ENCODE data around the gene L1CAM. TPM values are rescaled to one million over a fixed set of nuclear protein-coding genes. Genes with fewer than 3 reads are reported as not detected.

The L1CAM gene
- total RNA-seq, 2 donors from 2014 or later, result 6.3 to 7.0 TPM

GRCh38 chrX:153913701-153914100, 27.7 kb upstream of the L1CAM start:
- Histone ChIP-seq H3K27ac (no peak overlapping the region), H3K36me3 (no peaks in the 10 kb centered on the region), H3K9me3 (no peaks in the 10 kb centered on the region), H3K4me1 (no peaks in the 10 kb centered on the region), H3K27me3 (peaks cover 0 to 3% of the 10 kb centered on the region in 2 donors), H3K4me3 (no peak overlapping the region)
- TF ChIP-seq CTCF (IDR thresholded peaks at IDR 0.05), result no peak
- DNase-seq (ENCODE audit: low spot score), result no peak

GRCh38 chrX:153913211-153913610, 27.2 kb upstream of the L1CAM start:
- H3K4me3 ChIP-seq, result no peak overlapping the region
- H3K9me3 ChIP-seq, result no peaks in the 10 kb centered on the region
- DNase-seq (ENCODE audit: low spot score), result no peak
- no peak for TF ChIP-seq CTCF (IDR thresholded peaks at IDR 0.05)
- peaks cover 0 to 3% of the 10 kb centered on the region in 2 donors for H3K27me3 ChIP-seq
- no peaks in the 10 kb centered on the region for H3K36me3 ChIP-seq
- H3K4me1 ChIP-seq, result no peaks in the 10 kb centered on the region
- H3K27ac ChIP-seq, result no peak overlapping the region

- no peak for DNase-seq (ENCODE audit: low spot score)
- Histone ChIP-seq H3K27me3 (peaks cover 0 to 3% of the 10 kb centered on the region in 2 donors), H3K9me3 (no peaks in the 10 kb centered on the region), H3K4me3 (no peak overlapping the region), H3K4me1 (no peaks in the 10 kb centered on the region), H3K36me3 (no peaks in the 10 kb centered on the region), H3K27ac (no peak overlapping the region)
- TF ChIP-seq CTCF (IDR thresholded peaks at IDR 0.05), result no peak
Observed at GRCh38 chrX:153911798-153912197, 25.8 kb upstream of the L1CAM start.

GRCh38 chrX:153910446-153910845, 24.5 kb upstream of the L1CAM start:
- H3K9me3 ChIP-seq, result no peaks in the 10 kb centered on the region
- no peak for DNase-seq (ENCODE audit: low spot score)
- H3K27ac ChIP-seq, result no peak overlapping the region
- H3K27me3 ChIP-seq, result peaks cover 0 to 3% of the 10 kb centered on the region in 2 donors
- H3K4me1 ChIP-seq, result no peaks in the 10 kb centered on the region
- no peak overlapping the region for H3K4me3 ChIP-seq
- H3K36me3 ChIP-seq, result no peaks in the 10 kb centered on the region
- no peak for TF ChIP-seq CTCF (IDR thresholded peaks at IDR 0.05)

GRCh38 chrX:153909980-153910360, 24.0 kb upstream of the L1CAM start:
- H3K27ac ChIP-seq, result no peak overlapping the region
- no peaks in the 10 kb centered on the region for H3K9me3 ChIP-seq
- H3K4me1 ChIP-seq, result no peaks in the 10 kb centered on the region
- TF ChIP-seq CTCF (IDR thresholded peaks at IDR 0.05), result no peak
- no peaks in the 10 kb centered on the region for H3K36me3 ChIP-seq
- H3K27me3 ChIP-seq, result peaks cover 0 to 3% of the 10 kb centered on the region in 2 donors
- DNase-seq (ENCODE audit: low spot score), result no peak
- no peak overlapping the region for H3K4me3 ChIP-seq
